HUES6 (cell line): Measurements from ENCODE around the gene ZNF414.
A peak's percentile ranks its signal among the peaks of the same experiment; 100 is the strongest.
"Not testable (repeated sequence)": the region's sequence is repeated elsewhere in the genome, so short reads cannot be mapped to it uniquely, and the experiment has no call there.

ENCODE experiments used
- H3K27ac ChIP-seq: 2 replicates; pipeline ENCODE4 v1.7.0; 2013; ENCODE audit warnings: low read depth, mild to moderate bottlenecking, low read length, inconsistent platforms
- H3K27me3 ChIP-seq: 2 replicates; pipeline ENCODE4 v1.6.1; 2013; ENCODE audit warnings: low read length; ENCODE audit not compliant: control insufficient read depth, insufficient read depth
- H3K36me3 ChIP-seq: 2 replicates; pipeline ENCODE4 v1.6.1; 2013; ENCODE audit warnings: low read length; ENCODE audit not compliant: control insufficient read depth, insufficient read depth
- H3K4me1 ChIP-seq: 2 replicates; pipeline ENCODE4 v1.6.1; 2013; ENCODE audit warnings: low read length; ENCODE audit not compliant: control insufficient read depth, insufficient read depth
- H3K4me3 ChIP-seq: 2 replicates; pipeline ENCODE4 v1.5.1; 2013; ENCODE audit warnings: low read depth, low read length
- H3K9ac ChIP-seq: one replicate; pipeline ENCODE4 v1.6.1; 2013; ENCODE audit warnings: mild to moderate bottlenecking, low read length
- H3K9me3 ChIP-seq: 2 replicates; pipeline ENCODE4 v1.6.1; 2013; ENCODE audit warnings: low read depth, low read length; ENCODE audit not compliant: control insufficient read depth, insufficient read depth

The ZNF414 gene

GRCh38 chr19:8513687-8514504 is at the start of gene ZNF414:
TSS of gene ZNF414 (minus strand) at chr19:8514167. CDS start at chr19:8514046, 121 bp downstream.
- Histone ChIP-seq H3K9ac (peak within 1 kb of the TSS; percentile 99), H3K9me3 (peaks cover 3% of the 10 kb centered on the region; the same call in 1 of the 2 replicates), H3K27ac (peak within 1 kb of the TSS; percentile 94), H3K36me3 (no peaks in the 10 kb centered on the region), H3K27me3 (no peaks in the 10 kb centered on the region), H3K4me3 (peak within 1 kb of the TSS; percentile 95), H3K4me1 (peaks cover 20% of the 10 kb centered on the region)

- no peaks in the 10 kb centered on the region for H3K36me3 ChIP-seq
- H3K9me3 ChIP-seq = no peaks in the 10 kb centered on the region
- no peak overlapping the region for H3K9ac ChIP-seq
- H3K27me3 ChIP-seq = no peaks in the 10 kb centered on the region
- no peaks in the 10 kb centered on the region for H3K4me1 ChIP-seq
- no peak overlapping the region for H3K4me3 ChIP-seq
- no peak overlapping the region for H3K27ac ChIP-seq
Measured at GRCh38 chr19:8561075-8561764, 47.3 kb upstream of the ZNF414 start.

- H3K27ac ChIP-seq = no peak overlapping the region
- H3K4me3 ChIP-seq = no peak overlapping the region
- no peaks in the 10 kb centered on the region for H3K4me1 ChIP-seq
- no peaks in the 10 kb centered on the region for H3K9me3 ChIP-seq
- H3K36me3 ChIP-seq = no peaks in the 10 kb centered on the region
- no peaks in the 10 kb centered on the region for H3K27me3 ChIP-seq
- H3K9ac ChIP-seq = no peak overlapping the region
Measured at GRCh38 chr19:8558325-8558724, 44.4 kb upstream of the ZNF414 start.

- Histone ChIP-seq H3K4me3 (no peak overlapping the region), H3K9me3 (no peaks in the 10 kb centered on the region), H3K36me3 (no peaks in the 10 kb centered on the region), H3K4me1 (no peaks in the 10 kb centered on the region), H3K27ac (no peak overlapping the region), H3K9ac (no peak overlapping the region), H3K27me3 (no peaks in the 10 kb centered on the region)
Measured at GRCh38 chr19:8557642-8558238, 43.8 kb upstream of the ZNF414 start.

GRCh38 chr19:8553729-8554128 is 39.8 kb upstream of the ZNF414 start:
- not testable (repeated sequence) for H3K4me3 ChIP-seq, H3K4me1 ChIP-seq, H3K36me3 ChIP-seq, H3K27ac ChIP-seq, H3K9ac ChIP-seq, H3K27me3 ChIP-seq, H3K9me3 ChIP-seq

GRCh38 chr19:8552810-8553209 is 38.8 kb upstream of the ZNF414 start:
- Histone ChIP-seq H3K9ac (peak overlapping the region; percentile 16), H3K4me1 (no peaks in the 10 kb centered on the region), H3K9me3 (no peaks in the 10 kb centered on the region), H3K27ac (no peak overlapping the region), H3K27me3 (no peaks in the 10 kb centered on the region), H3K36me3 (0 out of 2 replicates have a peak, but pooled peaks cover 5% of the 10 kb centered on the region), H3K4me3 (no peak overlapping the region; the same call in 1 of the 2 replicates)

- H3K36me3 ChIP-seq = peaks cover 11% of the 10 kb centered on the region
- H3K4me1 ChIP-seq = no peaks in the 10 kb centered on the region
Measured at GRCh38 chr19:8550070-8550469, 36.1 kb upstream of the ZNF414 start.

GRCh38 chr19:8545743-8546142 is 31.8 kb upstream of the ZNF414 start:
- Histone ChIP-seq H3K27ac (no peak overlapping the region), H3K9ac (no peak overlapping the region), H3K36me3 (peaks cover 11% of the 10 kb centered on the region), H3K4me1 (no peaks in the 10 kb centered on the region), H3K9me3 (no peaks in the 10 kb centered on the region), H3K27me3 (no peaks in the 10 kb centered on the region), H3K4me3 (no peak overlapping the region)

More at GRCh38 chr19:8550070-8550469, 36.1 kb upstream of the ZNF414 start:
- no peak overlapping the region for H3K9ac ChIP-seq
- H3K9me3 ChIP-seq = no peaks in the 10 kb centered on the region
- H3K27ac ChIP-seq = no peak overlapping the region
- H3K4me3 ChIP-seq = no peak overlapping the region
- H3K27me3 ChIP-seq = no peaks in the 10 kb centered on the region

GRCh38 chr19:8544168-8544567 is 30.2 kb upstream of the ZNF414 start:
- Histone ChIP-seq H3K4me1 (no peaks in the 10 kb centered on the region), H3K27ac (no peak overlapping the region), H3K36me3 (peaks cover 14% of the 10 kb centered on the region), H3K4me3 (no peak overlapping the region), H3K27me3 (no peaks in the 10 kb centered on the region), H3K9ac (no peak overlapping the region), H3K9me3 (no peaks in the 10 kb centered on the region)

GRCh38 chr19:8539621-8540149 is 25.7 kb upstream of the ZNF414 start:
- Histone ChIP-seq H3K9ac (no peak overlapping the region), H3K4me3 (no peak overlapping the region), H3K27me3 (no peaks in the 10 kb centered on the region), H3K9me3 (no peaks in the 10 kb centered on the region), H3K4me1 (no peaks in the 10 kb centered on the region), H3K27ac (no peak overlapping the region), H3K36me3 (peaks cover 3% of the 10 kb centered on the region; the same call in 1 of the 2 replicates)

GRCh38 chr19:8537099-8537498 is 23.1 kb upstream of the ZNF414 start:
- Histone ChIP-seq H3K27me3 (no peaks in the 10 kb centered on the region), H3K9me3 (no peaks in the 10 kb centered on the region), H3K4me1 (no peaks in the 10 kb centered on the region), H3K4me3 (no peak overlapping the region), H3K27ac (no peak overlapping the region), H3K36me3 (peaks cover 3% of the 10 kb centered on the region; the same call in 1 of the 2 replicates), H3K9ac (no peak overlapping the region)
